GM21723 (cell line): Measurements from ENCODE around the gene ITFG1.
"Not testable (repeated sequence)": the region's sequence is repeated elsewhere in the genome, so short reads cannot be mapped to it uniquely, and the experiment has no call there.

Experiments used
- ATAC-seq: cut with Tn5 transposase; IDR thresholded peaks from one replicate; pipeline ENCODE4 v1.9.1; 2021; ENCODE audit warnings: mild to moderate bottlenecking, moderate library complexity; ENCODE audit not compliant: unreplicated experiment

Gene ITFG1

GRCh38 chr16:47347021-47347696 is 113.7 kb downstream of the ITFG1 start:
- ATAC-seq: not testable (repeated sequence)

- ATAC-seq: no peak
Observed at GRCh38 chr16:47342055-47342454, 118.8 kb downstream of the ITFG1 start.

DNA sequence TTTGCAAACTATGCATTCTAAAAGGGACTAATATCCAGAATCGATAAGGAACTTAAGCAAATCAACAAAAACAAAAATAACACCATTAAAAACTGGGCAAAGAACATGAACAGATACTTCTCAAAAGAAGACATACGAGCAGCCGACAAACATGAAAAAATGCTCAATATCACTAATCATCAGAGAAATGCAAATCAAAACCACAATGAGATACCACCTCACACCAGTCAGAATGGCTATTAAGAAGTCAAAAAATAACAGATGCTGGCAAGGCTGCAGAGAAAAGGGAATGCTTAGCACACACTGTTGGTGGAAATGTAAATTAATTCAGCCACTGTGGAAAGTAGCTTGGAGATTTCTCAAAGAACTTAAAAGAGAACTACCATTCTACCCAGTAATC is 130.3 kb downstream of the ITFG1 start:
- not testable (repeated sequence) for ATAC-seq

GRCh38 chr16:47324309-47324708 is 136.6 kb downstream of the ITFG1 start:
- ATAC-seq: not testable (repeated sequence)

DNA sequence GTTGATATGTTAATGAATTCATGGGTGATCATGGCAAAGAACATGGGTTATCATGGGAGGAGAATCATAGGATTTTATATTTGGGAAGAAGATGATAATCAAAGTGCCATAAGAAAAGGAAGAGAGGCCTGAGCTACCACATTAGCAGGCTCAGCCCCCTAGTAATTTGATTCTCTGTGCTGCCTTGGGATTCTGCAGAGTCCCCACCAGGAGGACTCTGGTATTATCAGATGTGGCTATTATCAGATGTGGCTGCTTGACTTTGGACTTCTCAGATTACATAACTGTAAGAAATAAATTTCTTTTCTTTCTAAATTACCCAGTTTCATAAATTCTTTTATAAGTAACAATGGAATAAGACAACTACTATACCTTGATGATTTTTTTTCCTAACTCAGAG is 137.6 kb downstream of the ITFG1 start:
- ATAC-seq: no peak

- no peak for ATAC-seq
Observed at GRCh38 chr16:47320546-47321310, 140.1 kb downstream of the ITFG1 start.

- no peak for ATAC-seq
Observed at GRCh38 chr16:47317465-47318240, 143.2 kb downstream of the ITFG1 start.

- ATAC-seq: no peak
Observed at GRCh38 chr16:47316442-47317015, 144.3 kb downstream of the ITFG1 start.

DNA sequence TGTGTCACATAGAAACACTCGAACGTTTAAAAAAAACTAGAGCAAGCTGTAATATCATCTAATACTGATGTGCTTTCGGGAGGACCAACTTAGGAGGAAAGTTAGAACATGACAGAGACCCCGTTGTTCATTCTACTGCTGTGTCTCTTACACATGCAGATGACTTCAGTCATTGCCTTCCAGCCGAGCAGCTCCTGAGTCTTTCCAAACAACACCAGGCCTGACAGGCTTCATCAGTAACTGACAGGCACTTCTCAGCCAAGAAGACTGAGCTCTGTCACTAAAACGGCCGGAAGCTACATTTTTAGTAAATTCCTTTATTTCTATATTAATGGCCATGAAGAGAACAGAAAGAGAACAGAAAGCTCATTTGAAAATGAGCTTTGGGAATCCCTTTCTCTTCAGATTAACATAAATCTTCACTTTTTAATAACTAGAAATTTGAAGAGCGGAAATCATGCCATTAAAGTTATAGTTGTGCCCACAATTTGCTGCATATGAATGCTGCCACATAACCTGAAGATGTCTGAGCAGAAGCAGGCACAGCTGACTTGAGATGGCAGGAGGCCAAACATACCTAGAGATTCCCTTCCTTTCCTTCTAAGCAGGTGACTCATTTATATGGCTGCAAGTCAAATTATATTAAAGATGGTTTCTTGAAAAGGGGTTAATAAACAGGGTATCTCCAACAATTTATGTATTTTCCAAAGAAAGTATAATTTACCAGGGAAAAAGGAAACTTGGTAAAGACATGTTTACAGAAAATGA is 148.9 kb downstream of the ITFG1 start:
- ATAC-seq: no peak

- ATAC-seq: peak; percentile 61
Observed at GRCh38 chr16:47310792-47311211, 150.1 kb downstream of the ITFG1 start.

GRCh38 chr16:47309581-47310312 is 151.1 kb downstream of the ITFG1 start:
- no peak for ATAC-seq

DNA sequence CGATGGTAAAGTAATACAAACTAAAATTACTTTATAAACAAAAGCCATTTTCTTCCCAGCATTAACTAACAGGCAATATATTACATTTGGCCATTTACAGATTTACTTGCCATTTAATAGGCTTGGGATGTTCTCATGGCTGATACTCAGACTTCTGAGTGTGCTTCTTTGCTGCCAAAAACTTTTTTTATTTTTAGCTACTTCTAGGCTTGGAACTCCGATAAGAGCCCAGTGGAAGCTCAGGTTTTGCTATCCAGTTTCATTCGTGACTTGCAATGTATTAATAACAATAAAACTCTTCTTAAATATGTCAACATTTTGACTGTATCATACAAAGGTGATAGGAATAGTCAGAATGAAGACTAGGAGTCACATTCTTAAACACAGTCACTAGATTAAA is 152.3 kb downstream of the ITFG1 start:
- ATAC-seq: no peak

- no peak for ATAC-seq
Observed at GRCh38 chr16:47304563-47304962, 156.3 kb downstream of the ITFG1 start.

- no peak for ATAC-seq
Observed at GRCh38 chr16:47299587-47299986, 161.3 kb downstream of the ITFG1 start.

- no peak for ATAC-seq
Observed at GRCh38 chr16:47284999-47285398, 175.9 kb downstream of the ITFG1 start.

DNA sequence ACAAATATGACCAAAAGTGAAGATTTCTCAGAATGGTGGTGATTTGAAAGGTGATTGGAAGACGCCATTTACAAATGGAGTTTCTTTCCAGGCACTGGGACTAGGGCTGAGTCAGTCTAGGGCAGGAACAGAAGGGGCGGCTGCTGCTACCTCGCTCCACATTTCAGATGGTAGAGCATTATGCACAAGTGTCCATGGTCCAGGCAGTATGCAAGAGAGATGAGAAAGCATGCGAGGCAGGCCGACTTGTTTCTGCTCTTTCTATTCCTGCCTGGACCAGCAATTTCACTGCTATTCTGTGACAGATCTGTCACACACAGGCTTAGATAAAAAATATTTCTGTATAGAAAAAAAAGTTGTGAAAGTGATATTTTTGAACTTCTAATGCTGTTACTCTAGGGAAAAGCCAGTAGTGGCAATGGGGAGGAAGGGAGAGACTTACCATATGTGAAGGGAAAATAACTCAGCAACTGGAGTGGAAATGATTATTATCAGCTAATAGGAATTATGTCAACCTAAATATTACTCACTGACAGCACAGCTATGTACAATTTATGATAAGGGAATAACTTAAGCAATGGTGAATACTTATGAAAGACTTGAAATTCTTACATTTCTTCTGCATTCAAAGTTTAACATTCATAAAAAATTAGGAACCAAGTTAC is 182.4 kb downstream of the ITFG1 start:
- no peak for ATAC-seq

DNA sequence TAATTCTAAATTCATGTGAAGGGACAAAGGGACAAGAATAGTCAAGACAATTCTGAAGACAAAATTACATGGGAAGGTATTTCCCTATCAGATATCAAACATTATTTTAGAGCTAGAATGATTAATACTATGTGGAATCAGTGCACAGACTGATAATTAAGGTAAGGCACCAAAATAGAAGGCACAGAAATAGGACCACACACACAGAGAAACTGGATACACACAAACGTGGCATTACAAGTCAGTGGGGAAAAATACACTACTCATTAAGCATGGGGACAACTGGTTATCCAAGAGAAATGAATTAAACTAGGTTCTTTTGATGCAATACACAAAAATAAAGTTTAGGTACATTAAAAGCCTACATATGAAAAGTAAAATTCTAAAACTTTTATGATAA is 184.3 kb downstream of the ITFG1 start:
- ATAC-seq: no peak

DNA sequence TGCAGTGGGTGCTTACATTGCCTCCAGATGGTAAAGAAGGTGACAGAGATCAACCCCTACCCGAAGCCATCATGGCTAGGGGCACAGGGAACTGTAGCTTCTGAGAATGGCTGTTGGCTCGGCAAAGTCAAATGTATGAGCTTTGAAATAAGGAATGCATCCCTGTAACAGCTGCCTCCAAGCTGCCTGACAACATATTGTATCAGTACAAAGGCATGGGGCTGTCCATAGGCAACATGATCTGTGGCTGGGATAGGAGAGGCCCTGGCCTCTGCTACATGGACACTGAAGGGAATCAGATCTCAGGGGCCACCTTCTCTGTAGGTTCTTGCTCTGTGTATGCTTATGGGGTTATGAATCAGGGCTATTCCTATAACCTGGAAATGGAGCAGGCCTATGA is 197.9 kb downstream of the ITFG1 start:
- ATAC-seq: no peak

DNA sequence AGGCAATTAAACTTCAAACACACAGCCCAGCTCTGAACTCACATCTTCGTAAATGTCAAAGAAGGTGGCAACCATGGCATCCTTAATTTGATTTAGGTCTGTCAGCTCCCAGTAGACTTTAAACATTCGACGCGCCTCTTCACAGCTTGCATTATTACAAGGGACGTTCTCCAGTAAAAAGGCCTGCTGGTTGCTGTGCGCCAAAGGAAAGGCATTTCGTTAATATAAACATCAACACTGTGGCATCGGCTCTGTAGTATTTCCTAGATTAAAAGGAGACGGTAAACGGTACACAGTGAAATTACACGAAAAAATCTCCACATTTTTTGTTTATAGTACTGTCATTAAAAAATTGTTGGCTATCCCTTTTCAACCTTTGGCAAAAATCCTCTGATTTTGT is 200.4 kb downstream of the ITFG1 start:
- no peak for ATAC-seq
